Activated CD4-positive, alpha-beta memory T cell treated with anti-CD3 and anti-CD28 coated beads for 36 hours (primary cell): ENCODE data around the gene FAM78B. TPM values are rescaled to one million over a fixed set of nuclear protein-coding genes. Genes with fewer than 3 reads are reported as not detected.

Experiments used
- CTCF ChIA-PET: fragments of 350-600 bp; sonication (Branson Sonifier 250); formaldehyde crosslinking; loops from one replicate; lab custom pipeline; 2021; ENCODE audit warnings: antibody characterized with exemption, inconsistent platforms; lab: Charles Lee
- POLR2A ChIA-PET: fragments of 350-600 bp; sonication (Branson Sonifier 250); formaldehyde crosslinking; loops from one replicate; lab custom pipeline; 2021; ENCODE audit warnings: antibody characterized with exemption; lab: Charles Lee
- DNase-seq: peaks from one replicate; pipeline ENCODE4 v3.0.0-alpha.2; 2020
- H3K27ac Mint-ChIP-seq: one replicate; pipeline ENCODE4 v1.8.0; 2021; ENCODE audit warnings: mixed read lengths
- H3K27me3 Mint-ChIP-seq: one replicate; pipeline ENCODE4 v1.8.0; 2021; ENCODE audit warnings: mixed read lengths
- H3K36me3 Mint-ChIP-seq: one replicate; pipeline ENCODE4 v1.8.0; 2021; ENCODE audit warnings: mixed read lengths
- H3K4me1 Mint-ChIP-seq: one replicate; pipeline ENCODE4 v1.8.0; 2021; ENCODE audit warnings: low read depth, mixed read lengths
- H3K4me3 Mint-ChIP-seq: one replicate; pipeline ENCODE4 v1.8.0; 2021; ENCODE audit warnings: mild to moderate bottlenecking, mixed read lengths
- H3K9me3 Mint-ChIP-seq: one replicate; pipeline ENCODE4 v1.8.0; 2021; ENCODE audit warnings: mixed read lengths
- intact Hi-C: fragments of 100-400 bp; cut with micrococcal nuclease; formaldehyde crosslinking; loops from one replicate; pipeline ENCODE4 v1.15.1; 2023
- total RNA-seq, 2 experiments: library from RNA; stranded (reverse); gene quantifications; one replicate each; pipeline ENCODE4 v1.2.3, GENCODE V29; 2021

Gene FAM78B
- total RNA-seq, 2 experiments from 2014 or later, result 0.24 to 0.27 TPM

- Mint-ChIP-seq H3K27ac (no peak overlapping the region), H3K27me3 (peaks cover 6% of the 10 kb centered on the region), H3K36me3 (no peaks in the 10 kb centered on the region), H3K4me3 (no peak overlapping the region), H3K9me3 (peaks cover 3% of the 10 kb centered on the region), H3K4me1 (no peaks in the 10 kb centered on the region)
- intact Hi-C loops, result no loop called here
- POLR2A ChIA-PET, result no interaction called here
- CTCF ChIA-PET, result interaction anchor here (0.7 kb wide), 1 partner anchor 285 kb away, joined by 3 read pairs; no protein-coding TSS in a partner anchor
- no peak for DNase-seq
Observed at GRCh38 chr1:166133857-166134256, 32.9 kb downstream of the FAM78B start.

GRCh38 chr1:166133276-166133841, 33.4 kb downstream of the FAM78B start:
- ChIA-PET CTCF (interaction anchor here (0.8 to 1.6 kb wide), 3 partner anchors 13 to 347 kb away, joined by 3 to 7 read pairs (median 4); no protein-coding TSS in a partner anchor), POLR2A (no interaction called here)
- DNase-seq, result no peak
- Mint-ChIP-seq H3K4me1 (no peaks in the 10 kb centered on the region), H3K9me3 (peaks cover 3% of the 10 kb centered on the region), H3K27ac (no peak overlapping the region), H3K27me3 (peaks cover 5% of the 10 kb centered on the region), H3K4me3 (no peak overlapping the region), H3K36me3 (no peaks in the 10 kb centered on the region)
- intact Hi-C loops, result no loop called here

GRCh38 chr1:166132496-166132895, 34.3 kb downstream of the FAM78B start:
- intact Hi-C loops, result no loop called here
- Mint-ChIP-seq H3K36me3 (no peaks in the 10 kb centered on the region), H3K27ac (no peak overlapping the region), H3K4me3 (no peak overlapping the region), H3K9me3 (peaks cover 3% of the 10 kb centered on the region), H3K4me1 (no peaks in the 10 kb centered on the region), H3K27me3 (peaks cover 2% of the 10 kb centered on the region)
- ChIA-PET CTCF (interaction anchor here (0.8 to 1.6 kb wide), 3 partner anchors 14 to 348 kb away, joined by 3 to 7 read pairs (median 4); no protein-coding TSS in a partner anchor), POLR2A (no interaction called here)
- no peak for DNase-seq

GRCh38 chr1:166129006-166129405, 37.8 kb downstream of the FAM78B start:
- no peaks in the 10 kb centered on the region for H3K4me1 Mint-ChIP-seq
- H3K36me3 Mint-ChIP-seq, result no peaks in the 10 kb centered on the region
- DNase-seq, result no peak
- no peak overlapping the region for H3K4me3 Mint-ChIP-seq
- no peaks in the 10 kb centered on the region for H3K27me3 Mint-ChIP-seq
- peaks cover 3% of the 10 kb centered on the region for H3K9me3 Mint-ChIP-seq
- intact Hi-C loops, result no loop called here
- no peak overlapping the region for H3K27ac Mint-ChIP-seq
- CTCF ChIA-PET, result no interaction called here
- POLR2A ChIA-PET, result no interaction called here

- H3K36me3 Mint-ChIP-seq, result no peaks in the 10 kb centered on the region
- H3K4me3 Mint-ChIP-seq, result no peak overlapping the region
- H3K9me3 Mint-ChIP-seq, result peaks cover 2% of the 10 kb centered on the region
- intact Hi-C loops, result no loop called here
- no peak overlapping the region for H3K27ac Mint-ChIP-seq
- no peaks in the 10 kb centered on the region for H3K4me1 Mint-ChIP-seq
- POLR2A ChIA-PET, result no interaction called here
- H3K27me3 Mint-ChIP-seq, result no peaks in the 10 kb centered on the region
- CTCF ChIA-PET, result no interaction called here
- DNase-seq, result no peak
Observed at GRCh38 chr1:166128195-166128594, 38.6 kb downstream of the FAM78B start.

GRCh38 chr1:166127003-166127402, 39.8 kb downstream of the FAM78B start:
- no peaks in the 10 kb centered on the region for H3K9me3 Mint-ChIP-seq
- H3K27me3 Mint-ChIP-seq, result no peaks in the 10 kb centered on the region
- no peak overlapping the region for H3K27ac Mint-ChIP-seq
- no peaks in the 10 kb centered on the region for H3K4me1 Mint-ChIP-seq
- ChIA-PET POLR2A (no interaction called here), CTCF (no interaction called here)
- H3K4me3 Mint-ChIP-seq, result no peak overlapping the region
- no peak for DNase-seq
- H3K36me3 Mint-ChIP-seq, result no peaks in the 10 kb centered on the region
- intact Hi-C loops, result no loop called here

- no peak overlapping the region for H3K4me3 Mint-ChIP-seq
- CTCF ChIA-PET, result no interaction called here
- no peak for DNase-seq
- no peaks in the 10 kb centered on the region for H3K9me3 Mint-ChIP-seq
- no peaks in the 10 kb centered on the region for H3K36me3 Mint-ChIP-seq
- H3K27me3 Mint-ChIP-seq, result no peaks in the 10 kb centered on the region
- H3K4me1 Mint-ChIP-seq, result no peaks in the 10 kb centered on the region
- POLR2A ChIA-PET, result no interaction called here
- intact Hi-C loops, result no loop called here
- no peak overlapping the region for H3K27ac Mint-ChIP-seq
Observed at GRCh38 chr1:166122873-166123466, 43.8 kb downstream of the FAM78B start.

- no peak overlapping the region for H3K27ac Mint-ChIP-seq
- H3K4me1 Mint-ChIP-seq, result no peaks in the 10 kb centered on the region
- DNase-seq, result no peak
- H3K36me3 Mint-ChIP-seq, result no peaks in the 10 kb centered on the region
- H3K4me3 Mint-ChIP-seq, result no peak overlapping the region
- ChIA-PET POLR2A (no interaction called here), CTCF (no interaction called here)
- H3K9me3 Mint-ChIP-seq, result no peaks in the 10 kb centered on the region
- intact Hi-C loops, result no loop called here
- peaks cover 2% of the 10 kb centered on the region for H3K27me3 Mint-ChIP-seq
Observed at GRCh38 chr1:166121010-166121409, 45.8 kb downstream of the FAM78B start.

GRCh38 chr1:166120281-166120680, 46.5 kb downstream of the FAM78B start:
- no peaks in the 10 kb centered on the region for H3K9me3 Mint-ChIP-seq
- H3K4me1 Mint-ChIP-seq, result no peaks in the 10 kb centered on the region
- ChIA-PET POLR2A (no interaction called here), CTCF (no interaction called here)
- intact Hi-C loops, result no loop called here
- H3K27me3 Mint-ChIP-seq, result peaks cover 2% of the 10 kb centered on the region
- no peak for DNase-seq
- no peaks in the 10 kb centered on the region for H3K36me3 Mint-ChIP-seq
- H3K4me3 Mint-ChIP-seq, result no peak overlapping the region
- no peak overlapping the region for H3K27ac Mint-ChIP-seq

GRCh38 chr1:166119471-166119965, 47.3 kb downstream of the FAM78B start:
- CTCF ChIA-PET, result no interaction called here
- no peak overlapping the region for H3K4me3 Mint-ChIP-seq
- intact Hi-C loops, result no loop called here

GRCh38 chr1:166117776-166118175, 49.0 kb downstream of the FAM78B start:
- ChIA-PET POLR2A (no interaction called here), CTCF (interaction anchor here (0.6 kb wide), 1 partner anchor 23 kb away, joined by 4 read pairs; no protein-coding TSS in a partner anchor)
- H3K4me3 Mint-ChIP-seq, result no peak overlapping the region
- H3K4me1 Mint-ChIP-seq, result no peaks in the 10 kb centered on the region
- H3K27ac Mint-ChIP-seq, result no peak overlapping the region
- H3K27me3 Mint-ChIP-seq, result peaks cover 2% of the 10 kb centered on the region
- no peaks in the 10 kb centered on the region for H3K36me3 Mint-ChIP-seq
- DNase-seq, result no peak
- H3K9me3 Mint-ChIP-seq, result no peaks in the 10 kb centered on the region
- intact Hi-C loops, result no loop called here

More at GRCh38 chr1:166119471-166119965, 47.3 kb downstream of the FAM78B start:
- Mint-ChIP-seq H3K27ac (no peak overlapping the region), H3K9me3 (no peaks in the 10 kb centered on the region), H3K27me3 (peaks cover 2% of the 10 kb centered on the region), H3K4me1 (no peaks in the 10 kb centered on the region), H3K36me3 (no peaks in the 10 kb centered on the region)
- no peak for DNase-seq
- POLR2A ChIA-PET, result no interaction called here

- Mint-ChIP-seq H3K36me3 (no peaks in the 10 kb centered on the region), H3K4me3 (no peak overlapping the region), H3K4me1 (no peaks in the 10 kb centered on the region), H3K9me3 (no peaks in the 10 kb centered on the region), H3K27me3 (peaks cover 2% of the 10 kb centered on the region), H3K27ac (no peak overlapping the region)
- no peak for DNase-seq
- CTCF ChIA-PET, result no interaction called here
- intact Hi-C loops, result no loop called here
- POLR2A ChIA-PET, result no interaction called here
Observed at GRCh38 chr1:166116026-166116425, 50.8 kb downstream of the FAM78B start.

- POLR2A ChIA-PET, result no interaction called here
- no peak for DNase-seq
- Mint-ChIP-seq H3K27ac (no peak overlapping the region), H3K4me3 (no peak overlapping the region), H3K27me3 (peaks cover 2% of the 10 kb centered on the region), H3K36me3 (no peaks in the 10 kb centered on the region), H3K4me1 (no peaks in the 10 kb centered on the region), H3K9me3 (no peaks in the 10 kb centered on the region)
- CTCF ChIA-PET, result no interaction called here
- intact Hi-C loops, result no loop called here
Observed at GRCh38 chr1:166114419-166114818, 52.4 kb downstream of the FAM78B start.
